ENCODE results near the gene SPDEF. TPM values are rescaled to one million over a fixed set of nuclear protein-coding genes. Genes with fewer than 3 reads are reported as not detected.

SPDEF gene
- total and polyA plus RNA-seq, 2 of the 13 experiments (the other 11 are each of a cell fraction or from before 2014, with no cell fraction given) = not detected

- no peak overlapping the region for H3K27ac ChIP-seq (ENCODE audit: extremely low read length, insufficient read depth, low read length)
- POLR2A ChIA-PET = no interaction called here
Observed at GRCh38 chr6:34554291-34555006, 1.7 kb downstream of the SPDEF start.

More at GRCh38 chr6:34554291-34555006, 1.7 kb downstream of the SPDEF start:
- in situ Hi-C loops (cut with HindIII; ENCODE audit: extremely low pct_ligation_motif_present, low pct_unique_long_range_greater_than_20kb) = no loop called here
- Histone ChIP-seq H2AFZ (ENCODE audit: low read length) (no peak overlapping the region), H3K36me3 (replicated peaks in 1 of 2; ENCODE audit: control insufficient read depth in 1 of 2, insufficient read depth in 2 of 2, low read length in 2 of 2) (no peaks in the 10 kb centered on the region), H3K9me3 (ENCODE audit: low read length) (no peaks in the 10 kb centered on the region), H3K79me2 (ENCODE audit: insufficient read depth, low read length) (no peaks in the 10 kb centered on the region), H3K9ac (ENCODE audit: insufficient read depth, low read depth, low read length) (no peak overlapping the region), H3K4me2 (ENCODE audit: low read depth, low read length) (no peak overlapping the region), H3K4me1 (ENCODE audit: insufficient read depth, low read length) (peaks cover 13% of the 10 kb centered on the region), H4K20me1 (ENCODE audit: insufficient read depth, low read length) (no peaks in the 10 kb centered on the region), H3K27me3 (ENCODE audit: control insufficient read depth in 1 of 2, insufficient read depth in 2 of 2, low read length in 2 of 2) (peaks cover 35 to 79% of the 10 kb centered on the region in 2 experiments), H3K4me3 (replicated peaks in 1 of 3; ENCODE audit: insufficient read depth in 1 of 3, low read depth in 2 of 3, low read length in 3 of 3) (no peak overlapping the region)
- no TSS peak for BruUV-seq (replicated peaks)
- ATAC-seq (no peak), DNase-seq (ENCODE audit: low spot score) (no peak), FAIRE-seq (no peak)
- CTCF ChIA-PET (ENCODE audit: low intra/inter-chr PET ratio, low total read pairs) = no interaction called here
- intact Hi-C loops (cut with micrococcal nuclease; ENCODE audit: unreplicated experiment) = no loop called here
- TF ChIP-seq ZKSCAN8 (CRISPR knock-in tag; IDR thresholded peaks at IDR 0.05; ENCODE audit: borderline replicate concordance) (no peak), MYC (CRISPR knock-in tag; IDR thresholded peaks at IDR 0.05; ENCODE audit: borderline replicate concordance) (no peak), SMC3 (IDR thresholded peaks at IDR 0.05; ENCODE audit: low read length) (no peak), HMG20B (CRISPR knock-in tag; conservative IDR thresholded peaks at IDR 0.05) (no peak), IRF9 (CRISPR knock-in tag; IDR thresholded peaks at IDR 0.05; ENCODE audit: borderline replicate concordance) (no peak), ZNF589 (CRISPR knock-in tag; conservative IDR thresholded peaks at IDR 0.05) (no peak), RFX1 (IDR thresholded peaks at IDR 0.05) (no peak), ZSCAN9 (CRISPR knock-in tag; IDR thresholded peaks at IDR 0.05; ENCODE audit: borderline replicate concordance) (no peak), GPN1 (CRISPR knock-in tag; IDR thresholded peaks at IDR 0.05; ENCODE audit: borderline replicate concordance) (no peak), ZFP36L2 (CRISPR knock-in tag; IDR thresholded peaks at IDR 0.05) (no peak)
- TF ChIP-seq, protein P1, sequence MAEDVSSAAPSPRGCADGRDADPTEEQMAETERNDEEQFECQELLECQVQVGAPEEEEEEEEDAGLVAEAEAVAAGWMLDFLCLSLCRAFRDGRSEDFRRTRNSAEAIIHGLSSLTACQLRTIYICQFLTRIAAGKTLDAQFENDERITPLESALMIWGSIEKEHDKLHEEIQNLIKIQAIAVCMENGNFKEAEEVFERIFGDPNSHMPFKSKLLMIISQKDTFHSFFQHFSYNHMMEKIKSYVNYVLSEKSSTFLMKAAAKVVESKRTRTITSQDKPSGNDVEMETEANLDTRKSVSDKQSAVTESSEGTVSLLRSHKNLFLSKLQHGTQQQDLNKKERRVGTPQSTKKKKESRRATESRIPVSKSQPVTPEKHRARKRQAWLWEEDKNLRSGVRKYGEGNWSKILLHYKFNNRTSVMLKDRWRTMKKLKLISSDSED (CRISPR knock-in tag; IDR thresholded peaks at IDR 0.05) = no peak
- WGBS (ENCODE audit: low lambda C conversion rate) = 21% methylated on average over 15 of the region's 15 CpGs

Measured in HepG2 (cell line).